ENCODE data around the gene DEDD2.
A peak's percentile ranks its signal among the peaks of the same experiment; 100 is the strongest.

DEDD2 gene

DNA sequence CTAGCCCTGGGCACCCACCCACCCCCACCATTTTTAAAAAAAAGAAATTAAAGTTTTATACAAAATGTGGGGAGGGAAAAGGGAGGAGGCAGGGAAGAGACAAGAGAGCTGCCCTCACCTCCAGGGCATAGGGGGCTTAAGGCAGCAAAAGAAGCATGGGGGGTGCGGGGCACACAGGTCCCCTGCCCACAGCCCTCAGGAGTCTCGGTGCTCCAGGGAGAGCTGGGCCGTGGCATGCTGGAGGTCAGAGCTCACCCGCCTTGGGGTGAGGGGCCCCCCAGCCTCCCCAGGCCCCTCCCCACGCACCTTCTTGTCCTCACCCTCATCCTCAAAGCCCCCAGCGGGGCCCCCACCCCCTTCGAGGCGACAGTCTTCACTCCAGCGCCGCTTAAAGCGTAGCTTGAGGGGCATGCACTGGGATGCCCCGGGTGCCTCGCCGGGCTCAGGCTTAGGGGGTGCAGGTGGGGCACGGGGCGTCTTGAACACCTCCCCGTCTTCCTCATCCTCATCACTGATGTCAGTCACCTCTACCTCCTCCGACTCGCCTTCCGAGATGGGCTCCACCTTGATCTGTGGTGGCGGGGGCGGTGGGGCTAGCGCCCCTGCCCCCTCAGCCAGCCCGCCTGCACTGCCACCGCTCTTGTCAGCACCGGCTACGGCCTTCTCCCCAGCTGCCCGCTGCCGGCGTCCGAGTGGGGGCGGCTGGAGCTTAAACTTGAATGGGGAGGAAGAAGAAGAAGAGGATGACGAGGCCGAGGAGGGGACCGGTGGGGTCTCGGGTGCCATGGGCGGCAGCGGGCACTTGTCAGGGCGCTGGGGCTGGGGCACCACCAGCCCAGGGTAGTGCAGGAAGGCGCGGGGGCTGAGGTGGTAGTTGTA is 31.0 kb upstream of the DEDD2 start:
- no peak for DNase-seq

DNA sequence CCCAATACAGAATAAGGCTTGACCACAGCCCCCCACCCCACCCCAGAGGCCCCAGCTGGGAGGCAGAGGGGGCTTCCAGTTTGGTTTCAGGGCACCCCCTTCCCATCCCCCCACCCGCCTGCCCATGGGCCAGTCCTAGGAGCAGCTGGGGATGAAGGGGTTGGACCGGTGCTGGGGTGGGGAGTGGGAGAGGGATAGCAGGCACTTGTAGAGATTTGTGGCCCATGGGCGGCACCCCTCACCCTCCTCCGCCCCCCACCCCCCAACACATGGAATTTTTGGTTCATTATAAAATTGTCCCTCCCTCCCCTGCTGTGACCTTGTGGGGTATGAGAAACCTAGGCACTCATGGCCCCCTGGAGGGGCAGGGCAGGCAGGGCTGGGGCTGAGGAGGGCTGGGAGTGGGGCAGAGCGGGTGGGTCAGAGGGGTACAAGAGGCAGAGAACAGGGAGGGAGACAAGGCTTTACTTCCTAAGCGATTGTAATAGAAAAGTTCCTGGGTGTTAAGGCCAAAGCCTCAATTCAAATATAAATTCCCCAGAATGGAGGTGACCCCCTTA is 30.2 kb upstream of the DEDD2 start:
- DNase-seq, result no peak

DNA sequence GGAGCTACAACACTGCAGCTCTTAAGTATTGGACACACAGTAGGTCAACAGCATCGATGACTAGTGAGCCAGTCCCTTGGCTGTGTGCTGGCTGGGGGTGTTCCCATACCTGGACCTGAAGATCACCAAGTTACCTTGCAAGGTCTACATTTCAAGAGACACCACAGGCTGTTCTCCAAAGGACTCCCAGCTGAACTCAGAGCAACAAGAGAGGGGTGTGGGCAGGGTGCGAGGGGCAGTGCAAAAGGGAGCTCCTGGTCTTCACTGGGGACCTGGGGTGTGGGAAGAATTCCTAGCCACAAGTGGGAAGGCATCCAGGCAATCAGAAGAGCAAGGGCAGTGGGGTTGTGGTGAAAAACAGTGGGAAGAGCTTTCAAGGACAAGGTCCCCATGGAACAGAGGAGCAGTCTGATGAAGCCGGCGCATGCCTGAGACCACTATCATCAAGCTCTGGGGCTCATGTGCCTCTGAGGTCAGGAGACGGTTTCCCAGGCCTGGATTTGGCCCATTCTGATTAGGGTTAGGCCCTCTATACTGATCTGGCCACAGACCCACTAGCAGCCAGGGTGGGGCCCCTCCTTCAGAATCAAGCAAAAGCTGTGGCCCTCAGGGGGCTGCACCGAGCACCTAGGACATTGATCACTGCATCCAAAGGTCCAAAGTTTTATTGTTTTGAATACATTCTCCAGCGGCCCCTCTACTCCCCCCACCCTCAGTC is 29.6 kb upstream of the DEDD2 start:
- DNase-seq, result no peak

DNA sequence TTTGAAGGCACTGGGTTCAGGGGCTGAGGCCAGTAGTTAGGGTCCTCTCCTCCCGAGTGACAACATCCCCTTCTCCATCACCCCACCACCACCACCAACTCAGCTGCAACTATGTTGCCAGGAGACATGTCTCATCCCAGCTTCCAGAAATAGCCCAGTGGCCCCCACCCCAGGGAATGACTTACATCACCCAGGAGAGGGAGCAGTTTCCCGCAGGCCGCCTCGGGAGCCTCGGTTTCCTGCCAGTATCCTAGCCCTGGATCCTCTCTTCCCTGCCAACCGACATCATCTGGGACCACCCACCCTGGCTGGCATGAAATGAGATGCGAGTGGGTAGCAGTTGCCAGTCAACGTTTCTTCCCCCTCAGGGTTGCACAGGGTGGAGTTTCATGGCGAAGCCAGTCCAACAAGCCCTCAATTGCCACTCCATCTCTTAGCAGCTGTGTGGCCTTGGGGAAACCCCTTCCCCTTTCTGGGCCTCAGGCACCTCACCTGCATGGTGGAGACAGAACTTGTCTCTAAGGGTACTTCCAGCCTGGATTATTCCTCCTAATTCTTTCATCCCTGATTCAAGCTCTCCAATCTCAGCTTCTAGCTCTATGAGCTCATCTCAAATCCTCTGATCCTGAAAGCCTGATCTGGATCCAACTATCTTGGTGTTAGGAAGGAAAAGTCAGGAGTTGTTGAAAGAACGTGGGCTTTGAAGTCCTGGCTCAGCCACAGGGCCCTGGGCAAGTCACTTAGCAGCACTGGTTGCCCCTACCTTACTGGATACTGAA is 28.9 kb upstream of the DEDD2 start:
- peak; percentile 37 for DNase-seq

DNA sequence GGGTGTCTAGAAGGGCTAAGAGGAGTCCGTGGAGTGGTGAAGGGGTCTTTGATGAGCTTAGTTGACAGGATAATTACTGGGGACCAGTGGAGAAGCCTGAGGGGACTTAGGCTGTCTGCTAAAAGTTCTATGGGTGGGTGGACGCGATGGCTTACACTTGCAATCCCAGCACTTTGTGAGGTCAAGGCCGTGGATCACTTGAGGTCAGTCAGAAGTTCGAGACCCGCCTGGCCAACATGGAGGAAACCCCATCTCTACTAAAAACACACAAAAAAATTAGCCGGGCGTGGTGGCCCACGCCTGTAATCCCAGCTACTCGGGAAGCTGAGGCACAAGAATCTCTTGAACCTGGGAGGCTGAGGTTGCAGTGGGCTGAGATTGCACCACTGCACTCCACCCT is 27.8 kb upstream of the DEDD2 start:
- no peak for DNase-seq

DNA sequence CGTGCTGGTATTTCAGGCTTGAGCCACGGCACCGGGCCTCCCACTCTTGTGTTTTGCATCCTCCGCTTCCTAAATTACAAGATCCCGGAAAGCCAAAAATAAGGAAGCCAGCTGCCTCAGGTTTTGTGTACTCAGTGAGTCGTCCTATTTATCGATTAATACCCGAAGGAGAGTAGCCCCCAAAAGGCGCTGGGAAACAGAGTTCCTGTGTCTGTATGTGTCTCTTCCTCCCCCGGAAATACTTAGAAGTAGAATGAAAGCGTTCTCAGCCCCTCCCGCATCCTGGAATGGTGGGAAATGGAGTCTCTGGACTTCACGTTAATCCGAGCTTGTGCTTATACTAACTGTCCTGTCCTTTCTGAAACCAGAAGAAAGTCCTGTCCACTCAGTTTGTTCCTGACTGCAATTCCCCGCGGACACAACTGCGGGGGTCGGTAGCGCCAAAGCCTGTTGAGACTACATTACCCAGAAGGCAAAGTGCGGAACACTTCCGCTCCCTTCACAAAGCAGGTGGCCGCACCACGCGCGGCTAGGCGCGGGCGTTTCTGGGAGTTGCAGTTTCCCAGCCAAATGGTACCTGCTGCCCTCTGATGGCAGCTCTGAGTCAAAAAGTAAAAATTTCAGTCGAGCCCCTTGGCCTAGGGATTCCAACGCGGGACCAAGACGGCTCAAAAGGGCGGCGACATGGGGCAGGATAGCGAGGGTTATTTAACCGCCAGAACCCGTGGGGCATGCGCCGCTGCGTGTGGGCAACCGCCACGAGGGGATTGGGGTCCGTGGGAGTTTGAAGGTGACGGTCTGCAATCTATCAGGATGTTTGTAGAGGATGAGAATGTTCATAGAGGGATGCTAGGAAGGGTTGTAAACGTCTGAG is 27.1 kb upstream of the DEDD2 start:
- peak; percentile 87 for DNase-seq

GRCh38 chr19:42242512-42243409 is 25.3 kb upstream of the DEDD2 start, which contains the start of gene GSK3A:
TSS of gene GSK3A (minus strand) at chr19:42242602. CDS start at chr19:42242465, 137 bp downstream.
- peak; percentile 99 for DNase-seq

- no peak for DNase-seq
These were observed 24.6 kb upstream of the DEDD2 start for GRCh38 chr19:42242069-42242511.

- no peak for DNase-seq
These were observed 23.8 kb upstream of the DEDD2 start for GRCh38 chr19:42241279-42241678.

DNA sequence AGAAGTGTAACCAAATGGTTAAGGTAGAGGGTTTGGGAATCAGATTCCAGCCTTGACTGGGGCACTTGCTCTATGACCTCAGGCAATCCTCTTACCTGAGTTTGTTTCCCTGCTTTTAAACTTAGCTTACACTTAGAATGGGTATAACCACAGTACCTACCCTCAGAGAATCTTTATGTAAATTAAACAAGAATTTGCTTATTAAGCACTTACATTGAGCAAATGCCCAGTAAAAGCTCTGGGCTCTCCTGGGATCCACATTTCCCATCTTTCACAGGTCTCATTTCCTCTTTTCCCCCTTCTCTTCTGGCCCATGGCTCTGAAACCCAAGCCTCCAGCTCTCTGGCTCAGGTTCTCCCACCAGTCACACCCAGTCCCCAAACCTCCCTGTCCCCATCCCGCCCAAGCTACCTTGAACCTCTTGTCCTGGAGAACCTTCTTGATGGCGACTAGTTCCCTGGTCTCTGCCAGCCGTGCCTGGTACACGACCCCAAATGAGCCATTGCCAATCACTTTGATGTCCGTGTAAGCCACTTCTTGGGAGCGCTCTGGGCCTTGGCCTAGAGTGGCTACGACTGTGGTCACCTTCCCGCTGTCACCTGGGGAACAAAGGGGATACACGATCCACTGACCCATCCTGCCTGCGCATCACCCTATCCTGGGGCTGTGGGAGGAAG is 22.2 kb upstream of the DEDD2 start:
- no peak for DNase-seq

- DNase-seq, result no peak
These were observed 17.7 kb upstream of the DEDD2 start for GRCh38 chr19:42235181-42235580.

DNA sequence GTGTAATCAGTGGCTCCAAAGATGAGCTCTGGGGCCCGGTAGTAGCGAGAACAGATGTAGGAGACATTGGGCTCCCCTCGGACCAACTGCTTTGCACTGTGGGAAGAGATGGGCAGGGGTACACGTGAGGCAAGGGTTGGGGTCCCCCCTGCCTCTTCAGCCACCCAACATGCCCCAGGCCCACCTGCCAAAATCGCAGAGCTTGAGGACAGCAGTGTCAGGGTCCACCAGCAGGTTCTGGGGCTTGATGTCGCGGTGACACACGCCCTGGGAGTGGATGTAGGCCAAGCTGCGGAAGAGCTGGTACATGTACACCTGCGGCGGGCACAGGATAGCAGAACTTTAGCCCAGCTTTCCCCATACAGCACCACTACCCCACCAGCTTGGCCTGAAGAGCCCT is 16.9 kb upstream of the DEDD2 start:
- DNase-seq, result no peak

DNA sequence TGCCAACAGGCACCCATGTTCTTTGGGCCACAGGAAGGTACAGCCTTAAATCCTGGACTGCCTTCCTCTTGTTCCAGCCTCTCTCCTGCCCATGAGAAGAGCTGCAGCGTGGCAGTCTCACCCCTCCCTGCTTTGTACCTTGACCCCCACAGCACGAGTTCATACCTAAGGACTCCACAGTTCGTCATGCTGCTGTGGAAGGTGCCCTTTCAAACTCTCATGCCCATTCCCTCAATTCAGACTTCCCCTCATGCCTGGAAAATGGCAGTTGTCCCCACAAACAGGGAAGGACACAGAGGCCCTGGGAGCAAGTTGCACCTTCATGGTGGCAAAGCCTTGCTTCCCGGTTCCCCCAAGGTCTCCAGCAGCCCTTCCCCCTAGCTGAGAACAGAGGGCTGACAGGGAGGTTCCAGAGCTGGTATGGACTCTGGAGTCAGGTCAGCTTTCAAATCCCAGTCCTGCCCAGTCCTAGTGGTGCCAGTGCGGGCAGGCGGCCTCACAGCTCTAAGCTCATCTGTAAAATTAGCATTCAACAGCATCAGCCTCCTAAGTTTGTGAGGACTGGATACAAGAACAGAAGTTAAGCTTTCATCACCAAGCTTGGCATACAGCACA is 16.3 kb upstream of the DEDD2 start:
- DNase-seq, result no peak

GRCh38 chr19:42233106-42233505 is 15.6 kb upstream of the DEDD2 start:
- DNase-seq, result no peak

DNA sequence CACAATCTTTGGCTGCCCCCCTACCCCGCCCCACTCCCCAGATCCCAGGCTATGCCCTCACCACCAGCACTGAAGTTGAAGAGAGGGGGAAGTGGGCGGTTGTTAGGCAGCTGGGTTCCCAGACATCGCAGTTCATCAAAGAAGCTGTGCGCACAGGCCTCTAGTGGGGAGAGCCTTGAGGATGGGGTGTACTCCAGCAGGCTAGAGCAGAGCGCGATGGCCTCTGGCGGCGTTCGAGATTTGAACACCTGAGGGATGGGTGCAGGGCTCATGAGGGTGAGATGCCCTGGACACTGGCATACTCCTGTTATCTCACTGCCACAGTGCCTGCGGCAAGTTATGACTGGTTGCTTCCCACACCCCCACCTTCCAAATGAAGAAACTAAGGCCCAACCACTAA is 15.0 kb upstream of the DEDD2 start:
- DNase-seq, result no peak

DNA sequence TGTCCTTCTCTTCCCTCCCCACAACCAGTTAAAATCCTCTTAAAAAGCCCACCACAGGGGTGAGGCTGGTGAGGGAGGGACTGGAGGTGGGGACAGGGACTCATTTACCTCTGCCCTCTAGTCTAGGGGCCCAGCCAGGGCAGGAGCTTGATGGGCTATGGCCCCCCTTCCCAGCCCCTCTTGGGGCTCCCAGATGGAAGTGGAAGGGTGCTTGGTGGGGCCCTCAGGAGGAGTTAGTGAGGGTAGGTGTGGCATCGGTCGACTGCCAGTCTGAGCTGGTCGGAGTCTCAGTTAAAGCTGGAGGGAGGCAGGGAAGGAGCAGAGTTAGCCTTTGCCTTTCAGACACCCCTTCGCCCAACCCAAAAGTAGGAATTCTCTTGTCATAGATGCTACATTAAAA is 13.1 kb upstream of the DEDD2 start:
- no peak for DNase-seq

DNA sequence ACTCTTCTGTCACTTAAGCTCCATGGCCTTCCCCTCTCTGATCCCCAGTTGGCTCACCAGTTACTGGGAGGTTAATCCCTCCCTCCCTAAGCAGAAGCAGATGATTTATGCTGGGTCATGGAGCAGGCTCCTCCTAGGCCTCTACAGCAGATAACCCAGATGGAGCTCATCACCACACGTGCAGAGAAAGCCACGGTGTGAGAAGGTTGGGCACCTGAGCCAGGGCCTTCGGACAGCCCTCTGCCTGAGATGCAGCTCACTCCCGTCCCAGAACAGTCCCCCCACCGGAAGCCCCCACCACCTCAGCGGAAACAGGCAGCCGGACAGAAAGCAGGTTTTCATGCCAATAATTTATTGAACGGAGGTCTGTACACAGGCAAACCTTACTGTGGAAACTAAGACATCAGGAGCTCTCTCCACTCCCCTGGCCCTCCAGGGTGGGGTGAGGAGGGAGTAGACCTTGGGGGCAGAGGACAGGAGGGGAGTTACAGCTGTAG is 12.4 kb upstream of the DEDD2 start:
- no peak for DNase-seq

- no peak for DNase-seq
These were observed 11.9 kb upstream of the DEDD2 start for GRCh38 chr19:42229301-42229854.

DNA sequence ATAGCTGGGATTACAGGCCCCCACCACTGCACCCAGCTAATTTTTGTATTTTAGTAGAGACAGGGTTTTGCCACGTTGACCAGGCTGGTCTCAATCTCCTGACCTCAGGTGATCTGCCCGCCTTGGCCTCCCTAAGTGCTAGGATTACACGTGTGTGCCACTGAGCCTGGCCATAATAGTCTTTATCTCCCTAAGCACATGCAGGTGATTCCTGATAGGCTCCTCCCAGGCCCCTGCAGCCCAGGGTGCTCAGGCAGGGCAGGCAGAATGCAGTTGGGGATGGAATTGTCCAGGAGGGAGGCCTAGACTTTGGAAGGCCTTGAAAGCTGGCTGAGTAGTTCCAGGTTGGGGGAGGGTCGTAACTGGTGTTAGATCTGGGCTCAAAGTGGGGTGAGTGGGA is 11.2 kb upstream of the DEDD2 start:
- DNase-seq, result no peak

Measured in DMS153 (cell line).